Peyer's patch (tissue), 4 donors: ENCODE data around the gene METTL14.

ENCODE experiments used
- CTCF ChIP-seq, 6 experiments: fragments of 450-650 bp in 4 of 6; fragments of 200-600 bp in 2 of 6; sonication (generic) in 1 of 6; IDR thresholded peaks; one replicate each; pipeline ENCODE4 v1.5.1; 2017 to 2019; ENCODE audit warnings: antibody characterized with exemption in 6 of 6, mild to moderate bottlenecking in 3 of 6, moderate library complexity in 1 of 6
- POLR2A ChIP-seq, 2 donors: fragments of 450-650 bp; IDR thresholded peaks; one replicate each; pipeline ENCODE4 v1.5.1; 2017; ENCODE audit warnings: antibody characterized with exemption in 2 of 2, mild to moderate bottlenecking in 2 of 2, moderate library complexity in 2 of 2

- no peak for TF ChIP-seq CTCF (IDR thresholded peaks at IDR 0.05)
- no peak for TF ChIP-seq POLR2A (IDR thresholded peaks at IDR 0.05)
Measured at GRCh38 chr4:118753685-118754084, 68.5 kb downstream of the METTL14 start.
